HFF-Myc (cell line): Measurements from ENCODE around the gene RYR2.

Experiments used
- DNase-seq: peaks from one replicate; pipeline ENCODE4 v3.0.0-alpha.2; 2011; ENCODE audit warnings: low read depth; ENCODE audit errors: extremely low read depth
- H3K4me3 ChIP-seq: replicated peaks from 2 replicates; pipeline ENCODE4 v1.5.1; 2011; ENCODE audit warnings: low read depth, mild to moderate bottlenecking, control low read depth, low read length
- CTCF ChIP-seq: IDR thresholded peaks from 2 replicates; pipeline ENCODE4 v1.5.1; 2012; ENCODE audit warnings: mild to moderate bottlenecking, low read depth, low read length, control low read depth; ENCODE audit errors: missing control alignments

The RYR2 gene

GRCh38 chr1:237093691-237094090, 51.7 kb downstream of the RYR2 start:
- DNase-seq: no peak
- H3K4me3 ChIP-seq: no peak overlapping the region
- no peak for TF ChIP-seq CTCF

DNA sequence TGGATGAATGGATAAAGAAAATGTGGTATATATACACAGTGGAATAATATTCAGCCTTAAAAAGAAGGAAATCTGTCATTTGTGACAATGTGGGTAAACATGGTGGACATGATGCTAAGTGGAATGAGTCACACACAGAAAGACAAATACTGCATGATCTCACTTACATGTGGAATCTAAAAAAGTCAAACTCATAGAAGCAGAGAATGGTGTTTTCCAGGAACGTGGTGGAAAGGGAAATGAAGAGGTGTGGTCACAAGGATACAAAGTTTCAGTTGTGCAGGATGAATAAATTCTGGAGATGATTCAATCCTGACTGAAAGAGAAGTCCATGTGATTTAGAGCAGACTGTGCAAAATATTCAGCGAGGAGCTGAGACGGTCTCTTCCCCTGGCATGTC, 56.6 kb downstream of the RYR2 start:
- H3K4me3 ChIP-seq: no peak overlapping the region
- no peak for DNase-seq
- no peak for TF ChIP-seq CTCF

- no peak for DNase-seq
- no peak overlapping the region for H3K4me3 ChIP-seq
- TF ChIP-seq CTCF: no peak
These were observed 61.0 kb downstream of the RYR2 start for GRCh38 chr1:237103021-237103420.

DNA sequence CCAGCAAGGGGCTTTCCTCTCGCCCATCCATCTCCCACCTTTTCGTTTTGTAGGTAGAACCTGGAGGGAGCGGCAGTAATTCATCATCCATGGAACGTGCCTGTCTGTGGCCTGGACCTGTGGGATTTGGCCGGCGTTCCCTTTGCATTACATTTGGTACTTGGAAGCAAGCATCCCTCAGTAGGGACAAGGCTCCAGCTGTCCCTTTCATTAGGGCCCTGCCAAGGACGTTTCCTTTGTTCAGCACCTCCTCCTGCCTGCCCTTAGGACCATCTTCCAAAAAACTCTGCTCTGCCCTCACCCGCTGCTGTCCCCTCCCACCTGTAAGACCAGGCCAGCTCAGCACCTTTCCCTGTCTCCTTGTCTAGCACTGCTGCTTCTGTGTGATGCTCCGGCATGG, 62.1 kb downstream of the RYR2 start:
- no peak for TF ChIP-seq CTCF
- no peak for DNase-seq
- no peak overlapping the region for H3K4me3 ChIP-seq

DNA sequence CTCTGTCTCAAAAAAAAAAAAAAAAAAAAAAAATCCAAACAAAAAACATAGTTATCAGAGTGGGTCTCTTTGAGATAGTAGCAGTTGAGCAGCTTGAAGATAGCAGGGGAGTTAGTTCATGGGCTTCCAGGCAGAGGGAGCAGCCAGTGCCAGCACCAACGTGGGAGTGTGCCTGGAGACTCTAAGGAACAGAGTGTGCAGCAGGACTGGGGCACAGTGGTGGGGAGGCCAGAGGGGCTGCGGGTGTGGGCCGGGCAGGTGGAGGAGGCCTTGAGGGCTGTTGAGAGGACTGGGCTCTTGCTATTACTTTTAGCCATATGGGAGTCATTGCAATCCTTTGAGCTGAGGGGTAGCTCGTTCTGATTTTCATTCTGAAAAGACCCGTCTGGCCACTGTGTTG, 63.8 kb downstream of the RYR2 start:
- no peak for TF ChIP-seq CTCF
- no peak overlapping the region for H3K4me3 ChIP-seq
- no peak for DNase-seq

- no peak for DNase-seq
- no peak for TF ChIP-seq CTCF
These were observed 66.5 kb downstream of the RYR2 start for GRCh38 chr1:237108297-237109040.

GRCh38 chr1:237111807-237112206, 69.8 kb downstream of the RYR2 start:
- no peak for DNase-seq
- no peak for TF ChIP-seq CTCF
- no peak overlapping the region for H3K4me3 ChIP-seq

More at GRCh38 chr1:237108297-237109040, 66.5 kb downstream of the RYR2 start:
- H3K4me3 ChIP-seq: no peak overlapping the region
